Stimulated activated CD4-positive, alpha-beta T cell treated with anti-CD3 and anti-CD28 coated beads, Interleukin-15, amount 100 ng/mL, for 1 hour (primary cell): ENCODE measurements around the gene OR51T1.

ENCODE experiments used
- DNase-seq, 2 donors: peaks; one replicate each; pipeline ENCODE4 v3.0.0-alpha.2; 2020; ENCODE audit warnings: low read depth in 1 of 2, low spot score in 1 of 2

Gene OR51T1

GRCh38 chr11:4924239-4924638, 42.5 kb downstream of the OR51T1 start, which contains the start of gene OR51G1:
TSS of gene OR51G1 (minus strand) at chr11:4924339. CDS start at chr11:4924339, 0 bp downstream.
- no peak for DNase-seq

- no peak for DNase-seq
These were observed 44.9 kb downstream of the OR51T1 start for GRCh38 chr11:4926608-4927007.
